Neural crest cell (in vitro differentiated cells): ENCODE measurements around the gene STIM1. TPM values are rescaled to one million over a fixed set of nuclear protein-coding genes. Genes with fewer than 3 reads are reported as not detected.
"Not testable (repeated sequence)": the region's sequence is repeated elsewhere in the genome, so short reads cannot be mapped to it uniquely, and the experiment has no call there.

Experiments
- DNase-seq: peaks from one replicate; pipeline ENCODE4 v3.0.0; 2021; ENCODE audit warnings: low read depth, mixed read lengths, low spot score
- H3K27ac Mint-ChIP-seq: one replicate; pipeline ENCODE4 v1.8.0; 2021; ENCODE audit warnings: mild to moderate bottlenecking, mixed read lengths; ENCODE audit not compliant: unreplicated experiment
- H3K27me3 Mint-ChIP-seq: 2 replicates; pipeline ENCODE4 v1.8.0; 2021; ENCODE audit warnings: low read depth, mild to moderate bottlenecking, mixed read lengths
- H3K36me3 Mint-ChIP-seq: 2 replicates; pipeline ENCODE4 v1.8.0; 2021; ENCODE audit warnings: low read depth, mild to moderate bottlenecking, mixed read lengths
- H3K4me1 Mint-ChIP-seq: 2 replicates; pipeline ENCODE4 v1.8.0; 2021; ENCODE audit warnings: mixed read lengths
- H3K4me3 Mint-ChIP-seq: one replicate; pipeline ENCODE4 v1.8.0; 2021; ENCODE audit warnings: mild to moderate bottlenecking, mixed read lengths
- H3K9me3 Mint-ChIP-seq: 2 replicates; pipeline ENCODE4 v1.8.0; 2021; ENCODE audit warnings: mixed read lengths
- total RNA-seq: library from RNA; stranded (reverse); gene quantifications from 2 replicates; pipeline ENCODE4 v1.2.1, GENCODE V29; 2021
- TF ChIP-seq, protein P1 (sequence below): fragments of 200-600 bp; sonication (generic); conservative IDR thresholded peaks from 2 replicates; pipeline ENCODE4 v1.5.0; 2021; ENCODE audit warnings: antibody characterized with exemption, mild to moderate bottlenecking

STIM1 gene
- total RNA-seq, 1 donor from 2014 or later, result 24.4 TPM

DNA sequence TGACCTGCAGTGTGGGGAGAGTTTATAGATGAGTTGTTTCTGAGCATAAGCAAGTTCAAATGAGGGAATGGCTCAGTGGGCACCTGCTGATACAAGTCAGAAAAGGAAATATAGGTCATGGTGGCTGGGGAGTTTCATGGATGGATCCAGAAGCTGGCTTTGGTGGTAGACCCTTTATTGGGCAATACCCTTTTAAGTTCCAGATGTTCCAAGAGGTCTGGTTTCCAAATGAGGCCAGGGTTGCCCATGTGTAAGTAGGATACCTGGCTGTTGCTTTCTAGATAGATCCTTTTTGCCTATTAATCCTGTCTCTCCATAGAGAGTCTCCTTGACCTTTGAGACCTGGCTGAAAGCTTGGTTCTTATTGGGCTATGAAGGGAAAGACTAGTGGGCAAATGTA, 2.2 kb downstream of the STIM1 start:
- H3K36me3 Mint-ChIP-seq, result no peaks in the 10 kb centered on the region
- TF ChIP-seq, protein P1, sequence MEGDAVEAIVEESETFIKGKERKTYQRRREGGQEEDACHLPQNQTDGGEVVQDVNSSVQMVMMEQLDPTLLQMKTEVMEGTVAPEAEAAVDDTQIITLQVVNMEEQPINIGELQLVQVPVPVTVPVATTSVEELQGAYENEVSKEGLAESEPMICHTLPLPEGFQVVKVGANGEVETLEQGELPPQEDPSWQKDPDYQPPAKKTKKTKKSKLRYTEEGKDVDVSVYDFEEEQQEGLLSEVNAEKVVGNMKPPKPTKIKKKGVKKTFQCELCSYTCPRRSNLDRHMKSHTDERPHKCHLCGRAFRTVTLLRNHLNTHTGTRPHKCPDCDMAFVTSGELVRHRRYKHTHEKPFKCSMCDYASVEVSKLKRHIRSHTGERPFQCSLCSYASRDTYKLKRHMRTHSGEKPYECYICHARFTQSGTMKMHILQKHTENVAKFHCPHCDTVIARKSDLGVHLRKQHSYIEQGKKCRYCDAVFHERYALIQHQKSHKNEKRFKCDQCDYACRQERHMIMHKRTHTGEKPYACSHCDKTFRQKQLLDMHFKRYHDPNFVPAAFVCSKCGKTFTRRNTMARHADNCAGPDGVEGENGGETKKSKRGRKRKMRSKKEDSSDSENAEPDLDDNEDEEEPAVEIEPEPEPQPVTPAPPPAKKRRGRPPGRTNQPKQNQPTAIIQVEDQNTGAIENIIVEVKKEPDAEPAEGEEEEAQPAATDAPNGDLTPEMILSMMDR, result no peak
- H3K27me3 Mint-ChIP-seq, result no peaks in the 10 kb centered on the region
- no peak overlapping the region for H3K27ac Mint-ChIP-seq
- H3K4me3 Mint-ChIP-seq, result peak overlapping the region; percentile 81
- peaks cover 46% of the 10 kb centered on the region for H3K4me1 Mint-ChIP-seq
- DNase-seq, result no peak
- no peaks in the 10 kb centered on the region for H3K9me3 Mint-ChIP-seq

DNA sequence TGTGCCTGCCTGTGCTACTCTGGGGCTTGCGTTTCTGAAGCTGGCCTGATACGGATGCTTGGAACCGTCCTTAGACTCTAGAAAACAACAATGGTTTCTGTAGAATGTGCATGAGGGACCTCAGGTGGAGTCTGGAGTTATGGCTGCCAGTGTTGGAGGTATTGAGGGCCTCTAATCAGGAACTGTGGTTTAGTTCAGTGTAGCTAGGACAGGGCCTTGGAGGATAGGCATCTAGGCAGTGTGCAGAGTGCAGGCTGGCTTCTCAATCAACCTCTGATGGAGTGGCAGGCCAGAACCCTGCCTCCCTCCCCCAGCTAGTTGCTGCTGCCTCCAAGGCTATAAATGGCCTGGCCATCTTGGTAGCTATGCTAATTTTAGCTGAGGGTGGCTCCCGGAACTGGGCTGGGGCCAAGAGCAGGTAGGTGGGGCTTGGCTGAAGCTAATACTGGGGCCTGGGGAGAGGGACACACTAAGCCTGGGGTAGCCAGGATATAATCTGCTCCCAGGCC, 4.0 kb downstream of the STIM1 start:
- Mint-ChIP-seq H3K4me1 (peaks cover 39% of the 10 kb centered on the region), H3K9me3 (no peaks in the 10 kb centered on the region), H3K4me3 (peak overlapping the region; percentile 53), H3K27ac (no peak overlapping the region), H3K36me3 (no peaks in the 10 kb centered on the region), H3K27me3 (no peaks in the 10 kb centered on the region)
- TF ChIP-seq, protein P1, result no peak
- DNase-seq, result no peak

DNA sequence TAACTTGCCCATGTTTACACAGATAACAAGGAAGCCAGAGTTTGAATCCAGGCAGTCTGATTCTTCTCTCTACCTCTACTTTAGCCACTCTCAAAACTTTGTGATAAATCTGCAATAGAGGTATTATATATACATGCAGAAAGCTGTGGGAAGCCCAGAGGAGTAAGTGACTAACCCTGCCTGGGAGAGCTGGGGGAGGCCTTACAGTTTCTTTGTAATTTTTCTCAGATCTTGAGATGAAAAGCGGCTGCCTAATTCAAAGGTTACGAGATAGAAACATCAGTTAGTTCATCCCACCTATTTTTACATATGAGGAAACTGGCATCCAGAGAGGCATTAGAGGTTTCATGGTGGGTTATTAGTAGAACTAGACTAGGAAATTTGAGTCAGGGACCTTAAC, 4.9 kb downstream of the STIM1 start:
- no peaks in the 10 kb centered on the region for H3K27me3 Mint-ChIP-seq
- peaks cover 34% of the 10 kb centered on the region for H3K4me1 Mint-ChIP-seq
- H3K4me3 Mint-ChIP-seq, result no peak overlapping the region
- no peaks in the 10 kb centered on the region for H3K36me3 Mint-ChIP-seq
- no peaks in the 10 kb centered on the region for H3K9me3 Mint-ChIP-seq
- H3K27ac Mint-ChIP-seq, result no peak overlapping the region
- DNase-seq, result no peak
- TF ChIP-seq, protein P1, result no peak

DNA sequence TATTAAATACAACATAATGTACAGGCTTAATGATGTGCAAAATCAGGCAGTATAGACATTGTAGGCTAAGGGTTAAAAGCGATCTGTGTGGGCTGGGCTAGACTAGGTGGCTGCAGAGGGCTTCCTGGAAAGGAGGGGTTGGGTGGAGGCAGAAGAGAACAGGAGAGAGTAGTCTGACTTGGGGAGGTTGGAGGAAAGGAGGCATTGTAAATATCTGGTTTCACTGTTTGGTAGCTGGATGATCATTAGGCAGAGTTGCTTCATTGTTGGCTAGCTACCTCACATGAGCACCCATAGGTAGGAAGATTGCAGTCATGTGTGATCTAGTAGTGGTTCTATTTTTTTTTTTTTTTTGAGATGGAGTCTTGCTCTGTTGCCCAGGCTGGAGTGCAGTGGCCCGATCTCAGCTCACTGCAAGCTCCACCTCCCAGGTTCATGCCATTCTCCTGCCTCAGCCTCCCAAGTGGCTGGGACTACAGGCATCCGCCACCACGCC, 5.5 kb downstream of the STIM1 start:
- not testable (repeated sequence) for H3K9me3 Mint-ChIP-seq, H3K27me3 Mint-ChIP-seq, H3K27ac Mint-ChIP-seq, H3K36me3 Mint-ChIP-seq, DNase-seq, H3K4me3 Mint-ChIP-seq
- H3K4me1 Mint-ChIP-seq, result peaks cover 39% of the 10 kb centered on the region

DNA sequence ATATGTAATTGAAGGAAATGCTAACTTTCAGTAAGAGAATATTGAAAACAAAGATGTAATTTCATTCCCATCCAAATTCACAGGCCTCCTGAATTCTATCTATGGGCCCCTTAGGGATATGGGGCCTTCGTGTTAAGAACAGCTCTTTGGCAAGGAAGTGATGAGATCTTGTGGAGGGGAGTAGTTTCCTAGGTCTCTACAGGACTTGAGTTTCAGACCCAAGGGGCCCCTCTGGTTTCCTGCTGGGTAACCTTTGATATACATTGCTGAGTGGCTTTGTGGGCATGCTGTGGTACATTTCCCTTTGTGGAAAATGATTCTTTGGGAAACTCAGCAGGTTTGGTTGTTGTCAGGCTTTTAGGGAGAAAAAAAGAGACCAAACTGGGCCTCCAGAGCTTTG, 6.2 kb downstream of the STIM1 start:
- TF ChIP-seq, protein P1, result no peak
- Mint-ChIP-seq H3K27ac (no peak overlapping the region), H3K27me3 (no peaks in the 10 kb centered on the region), H3K36me3 (no peaks in the 10 kb centered on the region), H3K4me3 (no peak overlapping the region), H3K4me1 (peaks cover 36% of the 10 kb centered on the region), H3K9me3 (no peaks in the 10 kb centered on the region)
- no peak for DNase-seq

DNA sequence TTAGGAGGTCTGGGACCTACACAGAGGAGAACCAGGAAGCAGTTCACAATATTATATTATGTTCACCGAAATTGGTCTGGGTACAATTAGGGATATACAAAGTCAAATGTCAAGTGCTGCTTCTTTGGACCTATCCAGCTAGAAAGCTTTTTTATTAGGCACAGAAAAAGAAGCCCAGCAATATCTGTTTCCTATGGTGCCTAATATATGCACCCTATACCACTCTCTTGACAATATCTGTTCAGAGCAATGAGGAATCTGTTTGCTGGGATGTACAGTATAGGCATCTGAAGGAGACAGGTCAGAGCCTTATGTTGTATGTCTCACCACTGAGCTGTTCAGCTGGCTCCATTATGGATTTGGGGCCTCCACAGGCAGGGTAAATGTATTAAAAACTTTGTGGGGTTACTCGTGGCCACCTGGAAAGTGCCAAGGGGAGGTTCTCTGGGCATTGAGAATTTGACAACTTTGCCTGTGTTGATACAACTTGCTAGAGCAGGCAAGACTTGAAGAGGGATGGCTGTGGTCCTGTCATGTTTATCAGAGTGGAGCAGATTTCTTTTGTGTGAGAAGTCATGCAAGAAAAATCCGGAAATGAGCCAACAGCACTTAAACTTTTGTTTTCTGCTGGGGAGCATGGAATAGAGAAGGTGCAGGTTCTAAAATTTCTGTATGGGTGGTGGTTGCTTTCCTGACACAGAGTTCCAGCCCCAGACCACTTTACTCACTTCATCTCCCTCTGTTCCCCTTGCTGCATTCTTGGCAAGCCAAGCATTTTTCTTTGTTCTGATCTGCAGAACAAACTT, 10.1 kb downstream of the STIM1 start:
- no peak for DNase-seq
- Mint-ChIP-seq H3K27me3 (no peaks in the 10 kb centered on the region), H3K9me3 (no peaks in the 10 kb centered on the region), H3K4me3 (no peak overlapping the region), H3K27ac (no peak overlapping the region), H3K36me3 (no peaks in the 10 kb centered on the region), H3K4me1 (peaks cover 13% of the 10 kb centered on the region)
- TF ChIP-seq, protein P1, result no peak
